ENCODE measurements around the gene TOMM22. TPM values are rescaled to one million over a fixed set of nuclear protein-coding genes. Genes with fewer than 3 reads are reported as not detected.
A peak's percentile ranks its signal among the peaks of the same experiment; 100 is the strongest.

Gene TOMM22
- total RNA-seq, 4 donors from 2014 or later = 25.7 to 36.8 (median 32.2) TPM

DNA sequence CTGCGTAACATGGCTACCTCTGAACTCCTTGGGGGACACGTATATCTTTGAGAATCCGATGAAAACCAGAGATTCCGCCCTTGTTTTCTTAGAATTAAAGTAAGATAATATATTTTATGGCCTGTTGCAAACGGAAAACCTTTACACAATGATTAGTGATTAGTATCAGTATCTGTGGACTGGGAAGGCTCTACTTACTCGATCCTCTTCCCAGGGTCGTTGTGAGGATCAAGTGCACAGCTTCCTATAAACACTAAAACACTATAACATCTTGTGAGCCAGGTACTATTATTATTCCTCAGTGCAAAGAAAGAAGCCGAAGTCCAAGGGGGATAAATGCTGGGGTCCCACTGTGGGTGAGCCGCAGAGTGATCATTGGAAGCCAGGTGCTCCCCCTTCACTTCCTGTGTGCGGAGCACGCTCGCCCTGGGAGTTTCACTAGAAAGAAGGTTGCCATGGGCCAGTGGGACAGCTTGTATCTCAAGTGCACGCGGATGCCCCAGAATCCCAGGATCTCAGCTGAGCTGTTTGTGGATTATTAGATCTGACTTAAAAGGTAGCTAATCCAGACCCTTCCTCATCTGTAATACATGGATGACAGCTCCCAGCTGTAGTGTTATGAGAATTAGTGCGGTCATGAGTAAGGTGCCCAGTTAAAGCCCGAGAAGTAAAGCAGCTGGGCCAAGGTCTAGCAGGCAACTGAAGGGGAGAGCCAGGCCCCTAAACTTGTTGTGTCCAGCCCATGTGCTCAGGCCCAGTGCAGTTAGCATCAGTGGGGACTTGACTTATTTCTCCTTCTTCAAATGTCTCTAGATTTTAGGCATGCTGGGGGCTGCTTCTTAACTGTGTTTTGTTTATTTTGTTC lies 24.5 kb upstream of the TOMM22 start:
- H3K4me3 ChIP-seq = peak overlapping the region; percentile 83 to 96 (median 88)
- no peaks in the 10 kb centered on the region for H3K9me3 ChIP-seq
- H3K27me3 ChIP-seq = no peaks in the 10 kb centered on the region
- intact Hi-C loops (cut with DNase I) = no loop called here
- H3K4me1 ChIP-seq = peaks cover 16 to 30% (median 22%) of the 10 kb centered on the region in 4 donors
- TF ChIP-seq, protein P1, sequence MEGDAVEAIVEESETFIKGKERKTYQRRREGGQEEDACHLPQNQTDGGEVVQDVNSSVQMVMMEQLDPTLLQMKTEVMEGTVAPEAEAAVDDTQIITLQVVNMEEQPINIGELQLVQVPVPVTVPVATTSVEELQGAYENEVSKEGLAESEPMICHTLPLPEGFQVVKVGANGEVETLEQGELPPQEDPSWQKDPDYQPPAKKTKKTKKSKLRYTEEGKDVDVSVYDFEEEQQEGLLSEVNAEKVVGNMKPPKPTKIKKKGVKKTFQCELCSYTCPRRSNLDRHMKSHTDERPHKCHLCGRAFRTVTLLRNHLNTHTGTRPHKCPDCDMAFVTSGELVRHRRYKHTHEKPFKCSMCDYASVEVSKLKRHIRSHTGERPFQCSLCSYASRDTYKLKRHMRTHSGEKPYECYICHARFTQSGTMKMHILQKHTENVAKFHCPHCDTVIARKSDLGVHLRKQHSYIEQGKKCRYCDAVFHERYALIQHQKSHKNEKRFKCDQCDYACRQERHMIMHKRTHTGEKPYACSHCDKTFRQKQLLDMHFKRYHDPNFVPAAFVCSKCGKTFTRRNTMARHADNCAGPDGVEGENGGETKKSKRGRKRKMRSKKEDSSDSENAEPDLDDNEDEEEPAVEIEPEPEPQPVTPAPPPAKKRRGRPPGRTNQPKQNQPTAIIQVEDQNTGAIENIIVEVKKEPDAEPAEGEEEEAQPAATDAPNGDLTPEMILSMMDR (IDR thresholded peaks at IDR 0.05) = no peak
- TF ChIP-seq EP300 (IDR thresholded peaks at IDR 0.05) (no peak), POLR2A (IDR thresholded peaks at IDR 0.05; ENCODE audit: low read depth) (no peak), POLR2AphosphoS5 (IDR thresholded peaks at IDR 0.05) (no peak)
- 3% methylated on average over 14 of the region's 16 CpGs for WGBS
- peaks cover 0 to 16% (median 9%) of the 10 kb centered on the region in 4 donors for H3K36me3 ChIP-seq
- H3K27ac ChIP-seq (replicated peaks in 1 of 4) = peak overlapping the region; percentile 85 to 90 (median 89)
- DNase-seq (ENCODE audit: extremely low spot score) = no peak

DNA sequence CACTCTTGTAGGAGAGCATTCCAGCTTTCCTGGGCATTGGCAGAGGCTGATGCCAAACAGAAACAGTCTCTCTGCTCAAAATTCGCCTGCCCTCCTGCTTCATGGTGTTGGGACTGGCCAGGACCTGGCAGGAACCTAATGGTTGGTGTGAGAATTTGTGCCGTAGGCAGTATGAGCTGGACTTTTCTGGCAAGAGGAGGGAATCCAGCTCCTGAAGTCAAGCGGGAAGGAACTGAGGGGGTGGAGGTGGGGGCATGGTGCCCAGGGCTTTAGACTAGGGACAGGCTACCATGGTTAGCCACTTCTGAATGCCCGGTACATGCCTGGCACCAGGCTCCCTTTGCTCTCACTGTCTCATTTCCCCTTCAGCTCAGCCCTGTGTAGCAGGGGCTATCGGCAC lies 6.9 kb upstream of the TOMM22 start:
- no peaks in the 10 kb centered on the region for H3K27me3 ChIP-seq
- intact Hi-C loops (cut with DNase I) = no loop called here

DNA sequence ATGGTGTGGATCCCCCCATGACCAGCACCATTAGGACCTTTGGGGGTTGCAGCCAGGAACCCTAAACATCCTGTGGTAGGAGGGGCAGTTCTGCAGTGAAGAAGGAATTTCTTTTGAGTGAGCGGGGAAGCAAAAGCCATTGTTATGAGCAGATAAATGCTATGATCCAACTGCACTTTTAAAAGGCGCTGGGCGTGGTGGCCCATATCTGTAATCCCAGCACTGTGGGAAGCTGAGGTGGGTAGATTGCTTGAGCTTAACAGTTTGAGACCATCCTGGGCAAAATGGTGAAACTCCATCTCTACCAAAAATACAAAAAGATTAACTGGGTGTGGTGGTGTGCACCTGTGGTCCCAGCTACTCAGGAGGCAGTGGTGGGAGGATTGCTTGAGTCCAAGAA lies 5.9 kb upstream of the TOMM22 start:
- Histone ChIP-seq H3K27me3 (no peaks in the 10 kb centered on the region), H3K4me1 (no peaks in the 10 kb centered on the region), H3K36me3 (peaks cover 23 to 33% (median 31%) of the 10 kb centered on the region in 4 donors), H3K9me3 (no peaks in the 10 kb centered on the region), H3K4me3 (no peak overlapping the region), H3K27ac (replicated peaks in 1 of 4) (no peak overlapping the region)
- intact Hi-C loops (cut with DNase I) = no loop called here
- 98% methylated on average over 3 of the region's 3 CpGs for WGBS
- TF ChIP-seq, protein P1 (IDR thresholded peaks at IDR 0.05) = no peak
- no peak for TF ChIP-seq POLR2AphosphoS5 (IDR thresholded peaks at IDR 0.05)
- no peak for DNase-seq (ENCODE audit: extremely low spot score)

More for the DNA sequence above, 6.9 kb upstream of the TOMM22 start:
- Histone ChIP-seq H3K4me1 (no peaks in the 10 kb centered on the region), H3K36me3 (peaks cover 26 to 39% (median 34%) of the 10 kb centered on the region in 4 donors), H3K27ac (replicated peaks in 1 of 4) (no peak overlapping the region), H3K9me3 (no peaks in the 10 kb centered on the region), H3K4me3 (no peak overlapping the region)
- 71% methylated on average over 5 of the region's 5 CpGs for WGBS
- no peak for DNase-seq (ENCODE audit: extremely low spot score)
- TF ChIP-seq EP300 (IDR thresholded peaks at IDR 0.05) (no peak), POLR2AphosphoS5 (IDR thresholded peaks at IDR 0.05) (no peak), POLR2A (IDR thresholded peaks at IDR 0.05; ENCODE audit: low read depth) (no peak)
- TF ChIP-seq, protein P1 (IDR thresholded peaks at IDR 0.05) = no peak

DNA sequence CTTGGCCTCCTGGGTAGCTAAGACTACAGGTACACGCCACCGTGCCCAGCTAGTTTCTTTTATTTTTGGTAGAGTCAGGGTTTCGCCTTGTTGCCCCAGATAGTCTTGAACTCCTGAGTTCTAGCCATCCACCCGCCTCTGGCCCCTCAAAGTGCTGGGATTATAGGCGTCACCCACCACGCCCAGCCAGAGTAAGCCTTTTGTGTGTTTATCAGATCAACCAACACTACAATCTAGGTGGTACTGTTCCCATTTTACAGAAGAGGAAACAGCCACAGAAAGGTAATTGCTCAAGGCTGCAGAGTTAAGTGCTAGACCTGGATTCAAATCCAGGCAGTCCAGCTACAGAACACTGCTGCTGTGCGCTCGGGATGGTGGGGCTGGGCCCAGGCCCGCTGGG lies 3.1 kb downstream of the TOMM22 start:
- Histone ChIP-seq H3K4me1 (peaks cover 18 to 22% (median 20%) of the 10 kb centered on the region in 4 donors), H3K27me3 (no peaks in the 10 kb centered on the region), H3K27ac (replicated peaks in 1 of 4) (no peak overlapping the region), H3K9me3 (no peaks in the 10 kb centered on the region), H3K4me3 (no peak overlapping the region), H3K36me3 (peaks cover 53 to 69% (median 65%) of the 10 kb centered on the region in 4 donors)
- DNase-seq (ENCODE audit: extremely low spot score) = no peak
- intact Hi-C loops (cut with DNase I) = no loop called here
- 92% methylated on average over 9 of the region's 9 CpGs for WGBS
- TF ChIP-seq POLR2A (IDR thresholded peaks at IDR 0.05; ENCODE audit: low read depth) (no peak), POLR2AphosphoS5 (IDR thresholded peaks at IDR 0.05) (no peak), EP300 (IDR thresholded peaks at IDR 0.05) (no peak)
- TF ChIP-seq, protein P1 (IDR thresholded peaks at IDR 0.05) = no peak

All from esophagus muscularis mucosa (tissue), 4 donors.